ENCODE results near the gene ITIH3.

Gene ITIH3

GRCh38 chr3:52793702-52794611 is 639 bp upstream of the ITIH3 start:
- DNase-seq = no peak

GRCh38 chr3:52795298-52795900 is 803 bp downstream of the ITIH3 start:
- DNase-seq = no peak

- no peak for DNase-seq
Observed at GRCh38 chr3:52796411-52796810, 1.8 kb downstream of the ITIH3 start.

- DNase-seq = no peak
Observed at GRCh38 chr3:52798376-52798977, 3.9 kb downstream of the ITIH3 start.

- no peak for DNase-seq
Observed at GRCh38 chr3:52798978-52799476, 4.4 kb downstream of the ITIH3 start.

- DNase-seq = no peak
Observed at GRCh38 chr3:52800079-52800478, 5.5 kb downstream of the ITIH3 start.

- no peak for DNase-seq
Observed at GRCh38 chr3:52801839-52802238, 7.2 kb downstream of the ITIH3 start.

- no peak for DNase-seq
Observed at GRCh38 chr3:52805270-52806039, 10.9 kb downstream of the ITIH3 start.

GRCh38 chr3:52809149-52809548 is 14.6 kb downstream of the ITIH3 start:
- DNase-seq = no peak

GRCh38 chr3:52809662-52810377 is 15.2 kb downstream of the ITIH3 start:
- DNase-seq = no peak

GRCh38 chr3:52810923-52811322 is 16.3 kb downstream of the ITIH3 start:
- DNase-seq = no peak

GRCh38 chr3:52811452-52812011 is 16.9 kb downstream of the ITIH3 start:
- peak in 1 of 2 experiments; percentile 1 for DNase-seq

- DNase-seq = no peak
Observed at GRCh38 chr3:52813810-52814209, 19.2 kb downstream of the ITIH3 start.

GRCh38 chr3:52816199-52816598 is 21.6 kb downstream of the ITIH3 start:
- DNase-seq = no peak

- DNase-seq = no peak
Observed at GRCh38 chr3:52816654-52817053, 22.1 kb downstream of the ITIH3 start.

- DNase-seq = no peak
Observed at GRCh38 chr3:52817221-52817620, 22.6 kb downstream of the ITIH3 start.

- no peak for DNase-seq
Observed at GRCh38 chr3:52817860-52818259, 23.3 kb downstream of the ITIH3 start.

- DNase-seq = no peak
Observed at GRCh38 chr3:52819936-52820335, 25.3 kb downstream of the ITIH3 start.

- DNase-seq = no peak
Observed at GRCh38 chr3:52820736-52821135, 26.1 kb downstream of the ITIH3 start.

GRCh38 chr3:52822363-52822762 is 27.8 kb downstream of the ITIH3 start:
- DNase-seq = no peak

- no peak for DNase-seq
Observed at GRCh38 chr3:52824037-52824436, 29.4 kb downstream of the ITIH3 start.

GRCh38 chr3:52827441-52827840 is 32.8 kb downstream of the ITIH3 start:
- no peak for DNase-seq
